NCI-H2171 (cell line): ENCODE results near the gene ANKFY1.
"Not testable (repeated sequence)": the region's sequence is repeated elsewhere in the genome, so short reads cannot be mapped to it uniquely, and the experiment has no call there.

Experiments used
- DNase-seq: peaks from one replicate; lab custom pipeline; 2025; lab: John Stamatoyannopoulos, UW

ANKFY1 gene

DNA sequence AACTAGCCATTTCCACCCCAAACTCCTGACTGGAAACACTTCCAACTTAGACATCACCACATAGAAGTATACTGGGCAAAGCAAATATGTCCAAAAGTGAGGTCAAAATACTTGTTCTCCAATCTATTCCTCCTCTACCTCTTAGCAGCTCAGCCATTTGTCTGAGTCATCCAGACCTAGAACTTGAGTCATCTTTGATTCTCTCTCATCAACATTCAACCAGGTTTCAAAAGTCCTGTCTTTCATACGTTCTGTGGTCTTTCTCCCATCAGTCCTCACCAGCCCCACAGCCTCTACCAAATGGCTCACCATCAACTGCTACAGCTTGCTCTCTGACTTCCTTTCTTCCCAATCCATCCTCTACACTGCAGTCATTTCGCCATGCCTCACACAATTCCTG, 6.8 kb downstream of the ANKFY1 start:
- no peak for DNase-seq

DNA sequence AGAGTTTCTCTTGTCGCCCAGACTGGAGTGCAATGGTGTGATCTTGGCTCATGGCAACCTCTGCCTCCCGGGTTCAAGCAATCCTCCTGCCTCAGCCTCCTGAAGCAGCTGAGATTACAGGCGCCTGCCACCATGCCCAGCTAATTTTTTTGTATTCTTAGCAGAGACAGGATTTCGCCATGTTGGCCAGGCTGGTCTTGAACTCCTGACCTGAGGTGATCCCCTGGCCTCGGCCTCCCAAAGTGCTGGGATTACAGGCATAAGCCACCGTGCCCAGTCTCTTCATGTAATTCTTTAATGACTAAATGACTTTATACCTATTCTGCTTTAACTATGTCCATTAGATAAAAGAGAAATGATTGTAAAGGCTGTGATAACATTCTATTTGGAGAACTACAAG, 8.5 kb downstream of the ANKFY1 start:
- DNase-seq: not testable (repeated sequence)

DNA sequence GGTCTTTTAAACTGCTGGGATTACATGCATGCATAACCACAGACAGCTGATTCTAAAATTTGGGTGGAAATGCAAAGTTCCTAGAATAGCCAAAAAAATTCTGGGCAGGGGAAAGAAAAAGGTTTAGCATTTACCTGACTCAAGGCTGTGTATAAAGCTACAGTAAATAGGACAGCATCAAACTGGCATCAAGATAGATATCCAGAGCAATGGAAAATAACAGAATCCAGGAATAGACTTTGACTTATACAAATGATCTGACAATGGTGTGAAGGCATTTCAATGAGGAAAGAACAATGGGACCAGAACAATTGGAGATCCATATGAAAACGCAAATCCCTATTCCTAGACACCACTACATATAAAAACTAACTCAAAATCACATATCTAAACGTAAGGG, 12.9 kb downstream of the ANKFY1 start:
- no peak for DNase-seq

DNA sequence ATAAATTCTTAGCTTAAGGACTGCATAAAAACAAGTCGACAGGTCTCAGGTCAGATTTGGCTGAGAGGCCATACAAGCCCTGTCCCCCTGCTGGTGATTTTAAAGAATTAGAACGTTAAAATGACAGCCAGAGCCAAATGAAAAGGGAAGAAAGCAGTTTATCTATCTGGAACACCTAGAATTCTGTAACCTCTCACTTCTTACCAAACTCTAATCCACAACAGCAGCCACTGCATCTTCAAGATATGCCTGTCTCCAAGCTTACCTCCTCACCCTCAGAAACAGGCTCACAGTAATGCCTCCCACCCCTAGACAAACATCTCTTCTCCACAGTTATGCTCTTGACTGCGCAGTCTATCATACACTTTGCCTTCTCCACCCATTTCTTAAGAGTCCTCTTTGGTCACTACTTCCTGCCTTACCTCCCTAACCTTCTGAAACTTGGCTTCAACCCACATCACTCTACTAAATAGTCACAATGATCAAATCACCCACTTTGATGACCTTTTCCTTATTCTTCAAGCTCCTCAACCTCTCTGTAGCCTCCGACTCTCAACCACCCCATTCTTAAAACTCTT, 14.2 kb downstream of the ANKFY1 start:
- peak; percentile 6 for DNase-seq

DNA sequence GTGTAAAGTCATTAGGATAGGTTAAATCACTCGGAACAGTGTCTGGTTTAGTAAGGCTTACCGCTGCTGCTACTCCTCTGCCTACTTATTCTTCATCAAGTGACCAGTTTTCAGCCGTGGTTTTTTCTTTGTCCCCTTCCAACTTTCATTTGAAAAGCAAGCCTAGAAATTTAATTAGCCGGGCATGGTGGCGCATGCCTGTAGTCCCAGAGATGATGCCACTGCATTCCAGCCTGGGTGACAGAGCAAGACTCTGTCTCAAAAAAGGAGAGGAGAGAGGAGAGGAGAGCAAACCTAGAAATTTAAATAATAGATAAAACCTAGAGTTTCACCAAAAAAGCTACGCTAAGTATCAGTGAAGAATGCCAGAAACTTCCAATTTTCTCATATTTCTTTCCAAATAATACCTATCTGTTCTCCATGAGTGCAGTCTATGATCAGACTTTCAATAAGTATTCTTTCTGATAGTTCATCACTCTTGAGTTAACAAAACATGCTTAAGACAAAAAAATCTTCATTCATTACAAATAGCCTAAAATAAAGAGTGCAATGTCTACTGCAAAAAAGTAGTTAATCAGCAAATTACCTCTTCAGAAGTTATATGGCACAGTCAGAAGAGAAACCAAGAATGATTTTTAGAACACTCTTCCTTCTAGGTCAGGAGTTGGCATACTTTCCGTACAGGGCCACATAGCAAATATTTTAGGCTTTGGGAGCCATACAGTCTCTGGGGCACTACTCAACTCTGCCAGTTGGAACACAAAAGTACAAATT, 15.1 kb downstream of the ANKFY1 start:
- DNase-seq: no peak

DNA sequence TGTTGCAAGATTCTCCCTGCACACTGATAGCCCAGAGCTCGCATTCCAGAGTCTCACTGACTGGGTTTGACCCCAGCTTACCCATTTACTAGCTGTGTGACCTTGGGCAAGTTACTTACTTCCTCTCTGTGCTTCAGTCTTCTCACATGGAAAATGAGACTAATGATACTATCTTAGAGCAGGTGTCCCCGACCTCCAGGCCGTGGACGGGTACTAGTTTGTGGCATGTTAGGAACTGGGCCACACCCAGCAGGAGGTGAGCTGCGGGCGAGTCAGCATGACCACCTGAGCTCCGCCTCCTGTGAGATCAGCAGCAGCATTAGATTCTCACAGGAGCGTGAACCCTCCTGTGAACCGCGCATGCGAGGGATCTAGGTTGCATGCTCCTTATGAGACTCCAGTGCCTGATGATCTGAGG, 15.8 kb downstream of the ANKFY1 start:
- DNase-seq: no peak

DNA sequence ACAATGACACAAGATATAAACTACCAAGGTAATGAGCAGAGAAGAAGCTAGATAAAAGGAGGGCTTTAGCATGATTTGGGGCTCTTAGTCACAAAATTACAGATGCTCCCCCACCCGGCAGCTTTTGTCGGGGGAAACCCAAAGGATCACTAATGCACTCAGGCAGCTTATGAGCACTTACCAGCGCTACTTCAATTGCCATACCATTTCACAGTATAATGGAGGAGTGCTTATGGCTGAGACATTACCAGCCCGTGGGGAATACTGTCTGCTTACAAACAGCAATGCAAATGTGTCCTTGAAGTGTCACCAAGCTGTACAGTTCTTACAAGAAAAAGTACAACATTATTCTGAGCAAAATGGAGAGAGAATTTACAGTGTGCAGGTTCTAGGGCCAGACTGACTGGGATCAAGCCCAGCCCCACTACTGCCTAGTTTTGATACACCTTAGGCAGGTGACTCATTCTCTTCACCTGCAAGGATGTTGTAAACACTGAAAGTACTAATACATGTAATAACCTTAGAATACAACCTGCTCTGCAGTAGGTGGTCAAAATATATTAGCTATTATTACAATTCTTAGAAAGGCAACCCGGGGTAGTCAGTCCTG, 16.3 kb downstream of the ANKFY1 start:
- peak; percentile 45 for DNase-seq

DNA sequence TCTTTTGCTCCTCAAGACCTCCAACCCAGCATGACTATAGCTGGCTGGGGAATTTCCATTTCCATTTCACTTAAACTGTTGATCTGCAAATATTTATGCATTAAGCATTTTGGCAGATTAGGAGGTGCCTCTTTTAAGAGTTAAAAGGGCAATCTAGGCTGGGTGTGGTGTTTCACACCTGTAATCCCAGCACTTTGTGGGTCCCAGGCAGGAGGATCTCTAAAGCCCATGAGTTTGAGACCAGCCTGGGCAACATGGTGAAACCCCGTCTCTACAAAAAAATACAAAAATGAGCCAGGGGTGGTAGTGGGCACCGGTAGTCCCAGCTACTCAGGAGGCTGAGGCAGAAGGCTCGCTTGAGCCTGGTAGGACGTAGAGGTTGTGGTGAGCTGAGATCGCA, 17.1 kb downstream of the ANKFY1 start:
- DNase-seq: no peak

DNA sequence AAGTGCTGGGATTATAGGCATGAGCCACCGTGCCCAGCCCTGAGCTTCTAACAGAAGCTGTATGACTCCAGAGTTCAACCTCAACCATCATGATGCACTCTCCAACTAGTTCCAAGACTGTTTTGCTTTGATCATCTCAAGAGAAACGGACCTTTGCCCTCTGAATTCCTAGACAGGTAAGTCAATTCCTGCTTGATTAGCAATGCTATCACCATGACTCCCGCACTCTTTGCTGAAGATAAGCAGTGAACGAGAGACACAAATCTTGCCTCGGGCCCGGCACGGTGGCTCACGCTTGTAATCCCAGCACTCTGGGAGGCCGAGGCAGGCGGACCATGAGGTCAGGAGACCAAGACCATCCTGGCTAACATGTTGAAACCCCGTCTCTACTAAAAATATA, 22.2 kb downstream of the ANKFY1 start:
- DNase-seq: no peak

DNA sequence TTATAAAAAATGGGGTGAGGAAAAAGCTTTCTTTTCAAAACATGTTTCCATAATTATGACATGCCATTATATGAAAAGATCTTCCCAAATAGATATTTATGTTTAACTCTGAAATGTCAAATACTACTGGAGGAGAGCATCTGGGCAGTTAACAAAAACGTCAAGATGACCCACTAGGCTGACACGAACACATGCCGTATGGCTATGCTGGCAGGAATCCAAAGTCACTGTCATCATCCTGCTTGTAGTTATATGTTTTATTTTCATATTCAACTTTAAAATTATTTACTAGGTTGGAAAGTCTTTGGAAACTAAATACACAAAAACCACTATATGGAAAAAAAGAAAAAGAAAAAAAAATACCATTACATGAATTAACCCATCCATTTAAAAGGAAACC, 27.3 kb downstream of the ANKFY1 start:
- no peak for DNase-seq

DNA sequence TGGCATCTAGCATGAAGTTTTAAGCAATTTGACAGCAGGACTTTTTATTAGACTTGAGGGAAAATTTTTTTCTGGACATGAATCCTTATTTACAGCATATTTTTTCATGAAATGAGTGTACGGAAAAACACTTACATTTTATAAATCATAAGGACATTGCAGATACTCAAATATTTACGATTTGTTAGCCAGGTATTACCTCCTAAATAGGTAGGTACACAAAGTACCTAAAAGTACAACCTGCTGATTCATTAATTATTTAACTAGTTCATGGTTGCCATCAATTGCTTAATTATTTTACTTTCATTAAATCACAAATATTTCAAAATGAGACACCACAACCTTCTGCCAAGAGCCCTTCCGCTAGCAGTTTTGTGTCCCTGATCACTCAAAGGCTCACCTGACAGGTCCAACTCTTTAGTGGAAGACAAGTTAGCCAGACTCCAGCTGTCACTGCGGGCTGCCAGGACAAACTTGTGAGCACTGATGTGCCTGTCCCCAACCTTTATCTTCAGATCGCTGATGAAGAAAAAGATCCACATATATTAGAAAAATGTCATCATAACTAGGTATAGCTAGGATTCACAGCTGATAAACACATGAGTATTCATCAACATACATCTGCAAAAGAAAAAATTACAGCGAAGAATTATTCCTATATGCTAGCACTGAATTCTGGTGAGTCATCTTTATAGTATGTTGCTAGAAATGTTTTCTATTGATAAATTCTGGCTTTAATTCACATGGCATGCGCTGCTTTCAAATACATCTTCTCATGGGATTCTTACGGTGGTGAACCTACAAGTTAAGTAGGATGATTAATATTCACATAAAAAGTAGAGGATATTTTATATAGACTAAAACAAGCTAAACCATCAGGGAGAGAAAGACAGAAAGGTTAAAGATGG, 28.2 kb downstream of the ANKFY1 start:
- no peak for DNase-seq

DNA sequence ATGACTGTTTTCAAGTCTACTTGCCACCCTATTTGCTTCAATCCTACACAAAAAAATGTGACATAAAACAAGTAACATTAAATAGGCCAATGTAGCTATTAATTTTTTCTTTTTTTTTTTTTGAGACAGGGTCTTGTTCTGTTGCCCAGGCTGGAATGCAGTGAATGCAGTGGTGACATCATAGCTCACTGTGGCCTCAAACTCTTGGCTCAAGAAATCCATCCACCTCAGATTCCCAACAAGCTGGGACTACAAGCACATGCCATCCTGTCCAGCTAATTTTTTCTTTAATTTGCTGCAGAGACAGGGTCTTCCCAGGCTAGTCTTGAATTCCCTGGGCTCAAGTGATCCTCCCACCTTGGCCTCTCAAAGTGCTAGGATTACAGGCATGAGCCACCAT, 29.4 kb downstream of the ANKFY1 start:
- no peak for DNase-seq

DNA sequence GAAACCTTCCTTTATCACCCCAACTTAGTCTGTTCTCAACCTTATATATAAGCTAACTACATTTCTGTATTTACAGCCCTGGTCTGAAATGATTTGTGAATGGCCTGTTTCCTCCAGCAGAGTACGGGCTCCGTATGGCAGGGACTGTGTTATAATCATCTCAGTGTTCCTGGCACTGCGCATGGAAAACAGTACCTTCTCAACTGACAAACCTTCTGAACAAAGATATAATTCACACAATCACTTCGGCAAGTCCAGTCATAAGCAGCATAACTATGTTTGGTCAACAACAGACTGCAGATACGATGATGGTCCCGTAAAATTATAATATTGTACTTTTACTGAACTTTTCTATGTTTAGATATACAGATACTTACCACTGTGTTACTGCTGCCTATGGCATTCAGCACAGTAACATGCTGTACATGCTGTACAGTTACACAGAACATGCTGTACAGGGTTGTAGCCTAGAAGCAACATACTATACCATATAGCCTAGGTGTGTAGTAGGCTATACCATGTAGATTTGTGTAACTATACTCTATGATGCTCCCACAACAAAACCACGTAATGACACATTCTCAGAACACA, 30.0 kb downstream of the ANKFY1 start:
- DNase-seq: no peak

DNA sequence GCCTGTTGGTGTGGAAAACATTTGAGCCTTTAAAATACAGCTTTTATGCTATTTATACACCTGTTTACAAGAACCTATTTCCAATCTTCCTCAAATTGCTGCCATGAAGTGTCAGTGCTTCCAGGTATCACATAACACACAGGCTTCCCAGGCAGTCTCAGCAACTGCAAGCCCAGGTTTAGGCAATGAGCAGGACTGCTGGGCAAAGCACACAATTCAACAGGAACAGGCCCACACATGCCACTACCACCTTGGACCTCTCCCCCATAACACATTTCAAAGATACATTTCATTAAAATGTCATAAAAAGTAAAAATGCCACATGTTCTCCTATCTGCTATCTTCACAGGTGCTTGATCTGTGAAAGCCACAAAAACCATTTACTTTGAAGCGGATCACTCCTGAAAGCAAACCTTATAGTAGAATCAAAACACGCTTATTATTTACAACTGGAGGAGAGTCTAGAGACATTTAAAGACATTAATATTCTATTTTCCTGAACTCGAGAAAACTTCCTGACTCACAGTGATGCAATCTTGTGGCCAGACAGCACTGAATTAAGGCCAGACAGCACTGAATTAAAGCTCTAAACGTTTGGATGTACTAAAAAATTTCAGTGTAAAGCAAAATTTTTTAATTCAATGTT, 31.5 kb downstream of the ANKFY1 start:
- DNase-seq: peak; percentile 60

DNA sequence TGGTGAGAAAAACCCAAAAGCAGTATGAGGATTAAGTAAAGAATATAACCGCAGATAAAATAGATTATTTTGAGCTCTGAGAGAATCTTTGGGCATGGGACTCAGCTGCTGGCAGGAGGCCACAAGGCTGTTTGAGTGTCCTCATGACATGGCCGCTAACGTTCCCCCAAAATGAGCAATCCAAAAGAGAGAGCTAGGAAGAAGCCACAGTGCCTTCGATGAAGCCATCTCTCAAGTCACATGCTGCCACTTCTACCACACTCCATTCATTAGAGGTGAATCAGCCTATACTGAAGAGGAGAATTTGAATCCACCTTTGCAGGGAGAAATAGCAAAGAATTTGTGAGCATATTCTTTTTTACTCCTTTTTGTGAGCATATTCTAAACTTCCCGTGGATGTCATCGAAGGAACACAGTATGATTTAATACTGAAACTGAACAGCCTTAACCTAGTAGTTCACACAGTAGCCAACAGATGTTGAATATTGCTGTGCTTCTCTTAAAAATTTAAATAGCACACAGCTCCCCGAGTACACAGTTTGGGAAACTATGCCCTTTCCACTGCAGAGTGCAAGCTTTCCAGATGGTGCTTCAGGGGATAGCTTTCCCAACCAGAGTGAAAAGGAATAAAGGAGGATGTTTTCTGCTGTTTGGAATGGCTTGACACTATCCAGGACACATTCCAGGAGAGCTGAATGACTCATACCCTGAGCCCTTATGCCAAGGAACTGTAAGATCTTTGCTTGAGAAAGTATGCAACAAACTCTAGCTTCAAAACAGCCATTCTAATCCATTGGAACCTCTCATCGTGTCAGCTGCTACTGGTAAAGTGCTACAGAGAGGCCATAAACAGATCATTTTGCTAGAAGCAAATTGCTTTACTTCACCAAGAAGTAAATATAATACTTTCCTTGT, 33.9 kb downstream of the ANKFY1 start:
- DNase-seq: no peak

DNA sequence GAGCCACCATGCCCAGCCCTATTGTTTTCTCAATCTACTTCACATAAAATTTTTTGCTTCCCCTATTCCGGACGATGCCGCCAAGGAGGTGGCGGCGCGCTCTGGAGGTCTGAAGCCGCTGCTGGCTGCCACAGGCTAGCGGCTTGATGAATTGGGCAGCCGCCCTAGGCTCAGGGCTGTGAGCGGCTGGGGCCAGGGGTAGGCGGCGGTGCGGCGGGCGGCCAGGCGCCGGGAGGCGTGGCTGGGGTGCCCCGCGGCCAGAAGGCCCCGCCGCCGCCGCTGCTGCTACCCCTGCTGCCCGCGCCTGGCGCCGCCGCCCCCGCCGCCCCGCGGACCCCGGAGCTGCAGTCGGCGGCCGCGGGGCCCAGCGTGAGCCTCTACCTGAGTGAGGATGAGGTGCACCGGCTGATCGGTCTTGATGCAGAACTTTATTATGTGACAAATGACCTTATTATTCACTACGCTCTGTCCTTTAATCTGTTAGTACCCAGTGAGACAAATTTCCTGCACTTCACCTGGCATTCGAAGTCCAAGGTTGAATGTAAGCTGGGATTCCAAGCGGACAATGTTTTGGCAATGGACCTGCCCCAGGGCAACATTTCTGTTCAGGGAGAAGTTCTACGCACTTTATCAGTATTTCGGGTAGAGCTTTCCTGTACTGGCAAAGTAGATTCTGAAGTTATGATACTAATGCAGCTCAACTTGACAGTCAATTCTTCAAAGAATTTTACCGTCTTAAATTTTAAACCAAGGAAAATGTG, 41.7 kb downstream of the ANKFY1 start:
- DNase-seq: no peak

DNA sequence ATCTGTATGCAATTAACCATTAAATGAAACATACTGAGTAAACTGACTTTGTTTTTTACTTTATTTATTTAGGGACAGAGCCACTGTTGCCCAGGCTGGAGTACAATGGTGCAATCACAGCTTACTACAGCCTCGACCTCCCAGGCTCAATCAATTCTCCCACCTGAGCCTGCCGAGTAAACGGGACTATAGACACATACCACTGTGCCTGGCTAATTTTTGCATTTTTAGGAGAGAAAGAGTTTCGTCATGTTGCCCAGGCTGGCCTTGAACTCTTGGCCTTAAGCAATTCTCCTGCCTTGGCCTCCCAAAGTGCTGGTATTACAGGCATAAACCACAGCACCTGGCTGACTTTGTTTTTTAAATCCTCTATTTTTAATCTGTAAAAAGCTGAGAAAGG, 42.6 kb downstream of the ANKFY1 start:
- DNase-seq: no peak

DNA sequence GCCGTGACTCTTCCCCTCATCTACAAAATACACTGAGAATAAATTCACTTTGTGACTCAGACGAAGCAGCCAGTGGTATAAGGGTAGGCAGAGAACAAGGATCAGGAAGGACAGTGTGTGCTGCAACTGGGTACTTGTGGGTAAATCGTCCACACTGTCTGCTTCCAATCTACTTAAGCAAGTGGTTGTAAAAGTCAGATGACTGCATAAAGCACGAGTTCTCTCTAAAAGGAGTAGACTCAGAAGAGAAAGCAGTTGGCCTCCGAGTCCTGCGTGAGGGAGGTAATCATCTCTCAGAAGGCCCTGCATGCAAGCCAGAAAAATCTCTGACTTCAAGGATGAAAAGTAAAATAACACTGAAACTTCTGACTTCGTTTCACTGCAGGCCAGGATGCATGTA, 43.1 kb downstream of the ANKFY1 start:
- no peak for DNase-seq

DNA sequence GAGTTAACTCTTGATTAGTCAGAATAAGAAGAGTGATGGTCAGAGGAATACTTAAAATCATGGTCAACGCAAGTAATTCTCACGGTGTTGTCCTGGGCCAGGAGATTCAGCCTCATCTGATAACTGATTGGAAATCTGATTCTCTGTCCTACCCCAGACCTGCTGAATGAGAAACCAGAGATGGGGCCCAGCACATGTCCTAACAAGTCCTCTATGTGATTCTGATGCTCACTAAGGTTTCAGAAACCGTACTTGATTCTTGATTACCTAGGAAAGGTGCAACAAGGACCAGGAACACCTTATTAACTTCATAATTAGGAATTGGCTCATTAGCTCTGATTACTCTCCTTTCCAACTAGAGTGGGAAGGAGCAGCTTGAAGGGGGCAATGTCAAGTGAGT, 44.5 kb downstream of the ANKFY1 start:
- peak; percentile 38 for DNase-seq
